Uterus (tissue), 2 donors: ENCODE measurements around the gene EPHB2.

Experiments used
- CTCF ChIP-seq, 4 experiments: fragments of 200-600 bp in 2 of 4; fragments of 450-650 bp in 2 of 4; sonication (generic) in 2 of 4; IDR thresholded peaks; one replicate each; pipeline ENCODE4 v1.5.1; 2016 to 2019; ENCODE audit warnings: antibody characterized with exemption in 4 of 4, mild to moderate bottlenecking in 2 of 4, moderate library complexity in 1 of 4
- POLR2A ChIP-seq, 2 donors: fragments of 450-650 bp; IDR thresholded peaks; one replicate each; pipeline ENCODE4 v1.6.1; 2016; ENCODE audit warnings: antibody characterized with exemption in 2 of 2, mild to moderate bottlenecking in 1 of 2, moderate library complexity in 1 of 2

GRCh38 chr1:22875241-22875640 is 164.6 kb downstream of the EPHB2 start:
- TF ChIP-seq CTCF (IDR thresholded peaks at IDR 0.05) (no peak), POLR2A (IDR thresholded peaks at IDR 0.05) (no peak)
